ENCODE measurements around the gene ZNF860. TPM values are rescaled to one million over a fixed set of nuclear protein-coding genes. Genes with fewer than 3 reads are reported as not detected.

ZNF860 gene
- total RNA-seq, 1 donor from 2014 or later: 2.0 TPM

DNA sequence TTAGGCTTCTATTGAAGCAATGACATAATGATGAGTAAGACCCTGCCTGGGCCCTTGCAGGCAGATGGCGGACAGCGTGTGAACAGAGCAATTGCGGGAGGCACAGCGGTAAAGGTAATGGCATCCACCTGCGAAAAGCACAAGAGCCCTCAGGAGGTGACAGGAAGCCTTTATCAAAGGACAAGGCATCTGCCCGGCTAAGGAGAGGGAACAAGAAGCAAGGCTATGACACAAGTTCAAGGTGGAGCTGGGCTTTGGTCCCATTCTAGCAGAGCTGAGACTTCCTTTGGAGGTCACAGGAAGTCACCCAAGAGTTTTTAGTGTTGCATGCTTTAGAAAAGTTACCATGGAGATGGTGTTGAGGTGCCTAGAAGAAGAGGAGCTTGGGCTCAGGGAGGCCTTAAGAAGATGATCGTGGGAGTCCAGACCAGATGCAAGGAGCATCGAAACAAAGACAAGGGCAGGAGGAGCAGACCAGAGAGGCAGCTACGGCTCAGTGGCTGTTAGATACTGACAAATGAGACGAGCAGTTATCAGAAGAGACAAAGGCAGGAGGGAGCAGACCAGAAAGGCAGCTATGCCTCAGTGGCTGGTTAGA, 35.0 kb upstream of the ZNF860 start:
- Histone ChIP-seq H3K4me1 (peaks cover 27% of the 10 kb centered on the region), H3K27ac (no peak overlapping the region)
- no peak for DNase-seq (ENCODE audit: extremely low spot score in 2 of 2)

DNA sequence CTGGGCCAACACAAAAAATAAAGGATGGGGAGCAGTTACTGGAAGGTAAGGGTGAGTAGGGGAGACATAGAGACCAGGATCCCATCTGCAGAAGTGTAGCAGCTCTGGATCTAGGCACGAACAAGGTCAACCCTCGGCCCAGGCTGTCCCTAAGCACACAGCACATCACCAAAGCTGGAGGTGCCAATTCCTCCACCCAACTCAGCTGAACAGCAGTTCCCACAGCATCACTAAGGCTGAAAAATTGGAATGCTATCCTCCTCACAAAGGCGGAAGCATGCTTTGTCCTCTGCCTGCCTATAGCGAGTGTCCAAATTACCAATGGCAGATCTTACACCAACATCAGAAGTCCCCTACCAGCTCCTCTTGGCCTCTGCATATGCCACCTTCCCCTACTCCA, 34.4 kb upstream of the ZNF860 start:
- Histone ChIP-seq H3K27me3 (no peaks in the 10 kb centered on the region), H3K4me3 (no peak overlapping the region), H3K9me3 (no peaks in the 10 kb centered on the region), H3K4me1 (peaks cover 25% of the 10 kb centered on the region), H3K27ac (no peak overlapping the region), H3K36me3 (no peaks in the 10 kb centered on the region)
- DNase-seq (ENCODE audit: extremely low spot score in 2 of 2): no peak
- intact Hi-C loops (cut with DNase I): no loop called here
- TF ChIP-seq POLR2A (IDR thresholded peaks at IDR 0.05) (no peak), POLR2AphosphoS5 (IDR thresholded peaks at IDR 0.05; ENCODE audit: insufficient read depth in 1 of 2, low read depth in 1 of 2) (no peak)
- TF ChIP-seq, protein P1, sequence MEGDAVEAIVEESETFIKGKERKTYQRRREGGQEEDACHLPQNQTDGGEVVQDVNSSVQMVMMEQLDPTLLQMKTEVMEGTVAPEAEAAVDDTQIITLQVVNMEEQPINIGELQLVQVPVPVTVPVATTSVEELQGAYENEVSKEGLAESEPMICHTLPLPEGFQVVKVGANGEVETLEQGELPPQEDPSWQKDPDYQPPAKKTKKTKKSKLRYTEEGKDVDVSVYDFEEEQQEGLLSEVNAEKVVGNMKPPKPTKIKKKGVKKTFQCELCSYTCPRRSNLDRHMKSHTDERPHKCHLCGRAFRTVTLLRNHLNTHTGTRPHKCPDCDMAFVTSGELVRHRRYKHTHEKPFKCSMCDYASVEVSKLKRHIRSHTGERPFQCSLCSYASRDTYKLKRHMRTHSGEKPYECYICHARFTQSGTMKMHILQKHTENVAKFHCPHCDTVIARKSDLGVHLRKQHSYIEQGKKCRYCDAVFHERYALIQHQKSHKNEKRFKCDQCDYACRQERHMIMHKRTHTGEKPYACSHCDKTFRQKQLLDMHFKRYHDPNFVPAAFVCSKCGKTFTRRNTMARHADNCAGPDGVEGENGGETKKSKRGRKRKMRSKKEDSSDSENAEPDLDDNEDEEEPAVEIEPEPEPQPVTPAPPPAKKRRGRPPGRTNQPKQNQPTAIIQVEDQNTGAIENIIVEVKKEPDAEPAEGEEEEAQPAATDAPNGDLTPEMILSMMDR (IDR thresholded peaks at IDR 0.05): no peak

More for the DNA sequence above, 35.0 kb upstream of the ZNF860 start:
- Histone ChIP-seq H3K36me3 (no peaks in the 10 kb centered on the region), H3K27me3 (no peaks in the 10 kb centered on the region), H3K9me3 (no peaks in the 10 kb centered on the region), H3K4me3 (no peak overlapping the region)
- TF ChIP-seq POLR2AphosphoS5 (IDR thresholded peaks at IDR 0.05; ENCODE audit: insufficient read depth in 1 of 2, low read depth in 1 of 2) (no peak), POLR2A (IDR thresholded peaks at IDR 0.05) (no peak)
- TF ChIP-seq, protein P1 (IDR thresholded peaks at IDR 0.05): no peak
- intact Hi-C loops (cut with DNase I): no loop called here

DNA sequence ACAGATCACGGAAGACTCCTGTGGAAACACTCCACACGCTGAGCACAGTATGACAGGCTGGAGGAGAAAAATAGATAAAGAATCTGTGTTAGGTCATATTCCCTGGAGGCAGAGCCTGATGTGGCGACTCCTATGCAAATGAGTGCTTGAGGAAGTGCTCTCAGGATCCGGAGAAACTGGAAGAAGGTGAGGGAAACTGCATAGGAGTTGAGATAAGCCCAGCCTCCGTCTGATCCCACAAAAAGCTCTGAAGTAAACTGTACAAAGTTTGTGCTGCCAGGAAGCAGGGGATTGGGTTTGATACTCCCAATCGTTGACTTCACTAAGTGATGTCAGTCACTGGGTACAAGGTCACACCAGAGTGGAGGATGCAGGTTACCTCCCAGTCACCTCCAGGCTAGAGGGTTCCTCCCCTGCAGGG, 33.9 kb upstream of the ZNF860 start:
- H3K9me3 ChIP-seq: no peaks in the 10 kb centered on the region

DNA sequence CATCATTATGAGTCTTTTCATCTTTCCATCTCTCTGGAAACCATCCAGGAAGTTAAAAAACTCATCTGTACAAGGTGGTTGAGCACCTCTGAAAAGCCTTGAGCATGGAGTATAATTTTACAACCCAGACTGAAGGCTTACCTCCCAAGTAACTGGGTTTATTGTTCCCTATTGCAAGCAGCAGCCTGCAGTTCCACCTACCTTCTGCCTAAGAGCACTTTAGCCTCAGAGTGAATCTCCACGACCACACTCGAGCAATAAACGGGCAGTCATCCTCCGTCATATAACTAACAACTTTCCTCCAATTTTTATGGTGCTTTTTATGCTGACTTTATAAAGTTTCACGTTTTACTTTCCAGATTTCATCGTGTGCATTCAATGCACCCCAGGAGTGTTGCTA, 33.3 kb upstream of the ZNF860 start:
- no peak for DNase-seq (ENCODE audit: extremely low spot score in 2 of 2)
- Histone ChIP-seq H3K27me3 (no peaks in the 10 kb centered on the region), H3K36me3 (no peaks in the 10 kb centered on the region), H3K4me3 (no peak overlapping the region), H3K27ac (no peak overlapping the region), H3K4me1 (peaks cover 25% of the 10 kb centered on the region), H3K9me3 (no peaks in the 10 kb centered on the region)
- TF ChIP-seq POLR2A (IDR thresholded peaks at IDR 0.05) (no peak), POLR2AphosphoS5 (IDR thresholded peaks at IDR 0.05; ENCODE audit: insufficient read depth in 1 of 2, low read depth in 1 of 2) (no peak)
- TF ChIP-seq, protein P1 (IDR thresholded peaks at IDR 0.05): no peak
- intact Hi-C loops (cut with DNase I): no loop called here

More for the DNA sequence above, 33.9 kb upstream of the ZNF860 start:
- intact Hi-C loops (cut with DNase I): no loop called here
- DNase-seq (ENCODE audit: extremely low spot score in 2 of 2): no peak
- H3K4me3 ChIP-seq: no peak overlapping the region
- H3K27me3 ChIP-seq: no peaks in the 10 kb centered on the region
- H3K27ac ChIP-seq: no peak overlapping the region
- TF ChIP-seq POLR2AphosphoS5 (IDR thresholded peaks at IDR 0.05; ENCODE audit: insufficient read depth in 1 of 2, low read depth in 1 of 2) (no peak), POLR2A (IDR thresholded peaks at IDR 0.05) (no peak)
- TF ChIP-seq, protein P1 (IDR thresholded peaks at IDR 0.05): no peak
- H3K36me3 ChIP-seq: no peaks in the 10 kb centered on the region
- peaks cover 25% of the 10 kb centered on the region for H3K4me1 ChIP-seq

DNA sequence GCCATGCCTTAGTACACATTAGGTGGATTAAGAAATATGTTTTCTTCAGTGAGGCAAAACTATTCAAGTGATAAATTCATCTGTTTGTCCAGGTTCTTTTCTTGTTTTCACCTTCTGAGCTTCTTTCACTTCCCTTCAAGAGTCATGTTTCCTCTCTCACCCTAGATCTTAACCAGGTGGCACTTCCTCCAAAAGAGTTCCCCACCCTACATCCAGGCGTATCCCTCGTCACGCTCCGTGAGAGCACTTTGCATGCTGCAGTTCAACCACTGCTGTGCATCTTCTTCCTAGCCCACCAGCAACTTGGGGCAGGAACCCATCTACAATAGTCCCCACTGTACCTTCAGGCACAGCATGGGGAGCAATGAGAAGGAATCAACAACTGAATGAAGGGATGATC, 29.3 kb upstream of the ZNF860 start:
- Histone ChIP-seq H3K4me3 (no peak overlapping the region), H3K4me1 (peaks cover 14% of the 10 kb centered on the region), H3K9me3 (peaks cover 4% of the 10 kb centered on the region), H3K36me3 (no peaks in the 10 kb centered on the region), H3K27me3 (no peaks in the 10 kb centered on the region), H3K27ac (no peak overlapping the region)
- TF ChIP-seq POLR2A (IDR thresholded peaks at IDR 0.05) (no peak), POLR2AphosphoS5 (IDR thresholded peaks at IDR 0.05; ENCODE audit: insufficient read depth in 1 of 2, low read depth in 1 of 2) (no peak)
- TF ChIP-seq, protein P1 (IDR thresholded peaks at IDR 0.05): no peak
- intact Hi-C loops (cut with DNase I): no loop called here
- DNase-seq (ENCODE audit: extremely low spot score in 2 of 2): no peak
